ENCODE results near the gene RUNX3. TPM values are rescaled to one million over a fixed set of nuclear protein-coding genes. Genes with fewer than 3 reads are reported as not detected.
A peak's percentile ranks its signal among the peaks of the same experiment; 100 is the strongest.

Gene RUNX3
- polyA plus RNA-seq, 3 donors, result 4.4 to 27.9 (median 6.7) TPM

- peak overlapping the region; percentile 60 for H2AFZ ChIP-seq (ENCODE audit: insufficient read depth, low read depth, low read length, poor library complexity, severe bottlenecking)
- H3K27me3 ChIP-seq (ENCODE audit: control insufficient read depth in 2 of 2, insufficient read depth in 2 of 2, low read length in 2 of 2), result no peaks in the 10 kb centered on the region
- H3K4me1 Mint-ChIP-seq, result peaks cover 10% of the 10 kb centered on the region
- peaks cover 18 to 27% (median 19%) of the 10 kb centered on the region in 7 donors for H3K9me3 Mint-ChIP-seq
- peak overlapping the region in 3 of 7 donors; percentile 12 to 58 (median 52) for H3K27ac Mint-ChIP-seq
- H3K27me3 Mint-ChIP-seq (ENCODE audit: low read depth in 3 of 3), result peaks cover 1 to 11% (median 6%) of the 10 kb centered on the region in 3 donors
- no peaks in the 10 kb centered on the region for H3K36me3 ChIP-seq (replicated peaks in 1 of 2; ENCODE audit: control insufficient read depth in 1 of 2, insufficient read depth in 2 of 2, low read length in 2 of 2)
- H3K4me3 Mint-ChIP-seq, result peak overlapping the region in 1 of 2 donors; percentile 36
- intact Hi-C loops (cut with micrococcal nuclease), result no loop called here
- no peak for TF ChIP-seq CTCF (IDR thresholded peaks at IDR 0.05)
- DNase-seq, result peak in 2 of 3 donors; percentile 38 to 42
- no peak overlapping the region for H3K27ac ChIP-seq (ENCODE audit: low read depth in 1 of 2, low read length in 2 of 2)
- no peaks in the 10 kb centered on the region for H3K79me2 ChIP-seq (ENCODE audit: insufficient read depth, low read length)
- 34% methylated on average over 8 of the region's 9 CpGs for WGBS (ENCODE audit: insufficient coverage)
- H4K20me1 ChIP-seq (ENCODE audit: insufficient read depth, low read length), result no peaks in the 10 kb centered on the region
- H3K4me2 ChIP-seq (replicated peaks; ENCODE audit: extremely low read depth, low read length, poor library complexity, severe bottlenecking), result no peak overlapping the region
- H3K9ac ChIP-seq (ENCODE audit: insufficient read depth, low read length, poor library complexity, severe bottlenecking), result no peak overlapping the region
- peaks cover 14 to 24% of the 10 kb centered on the region in 2 donors for H3K9me3 ChIP-seq (replicated peaks in 1 of 2; ENCODE audit: control insufficient read depth in 1 of 2, insufficient read depth in 1 of 2, low read length in 2 of 2)
- peaks cover 0 to 3% of the 10 kb centered on the region in 2 donors for H3K36me3 Mint-ChIP-seq
- peaks cover 9 to 14% of the 10 kb centered on the region in 2 donors for H3K4me1 ChIP-seq (ENCODE audit: control insufficient read depth in 1 of 2, insufficient read depth in 2 of 2, low read length in 2 of 2)
- no peak overlapping the region for H3K4me3 ChIP-seq (replicated peaks in 1 of 3; ENCODE audit: low read depth in 2 of 3, low read length in 3 of 3)
Measured at GRCh38 chr1:24978383-24979032, 48.4 kb upstream of the RUNX3 start.

GRCh38 chr1:24975391-24975790 lies 45.3 kb upstream of the RUNX3 start:
- peaks cover 8 to 14% (median 11%) of the 10 kb centered on the region in 3 donors for H3K27me3 Mint-ChIP-seq (ENCODE audit: low read depth in 3 of 3)
- H4K20me1 ChIP-seq (ENCODE audit: insufficient read depth, low read length), result no peaks in the 10 kb centered on the region
- H3K9me3 Mint-ChIP-seq, result peaks cover 18 to 27% (median 19%) of the 10 kb centered on the region in 7 donors
- peaks cover 21% of the 10 kb centered on the region for H3K4me1 Mint-ChIP-seq
- DNase-seq, result no peak
- H3K4me3 Mint-ChIP-seq, result no peak overlapping the region
- peaks cover 0 to 3% of the 10 kb centered on the region in 2 donors for H3K36me3 Mint-ChIP-seq
- no peak for TF ChIP-seq CTCF (IDR thresholded peaks at IDR 0.05)
- no peaks in the 10 kb centered on the region for H3K79me2 ChIP-seq (ENCODE audit: insufficient read depth, low read length)
- peaks cover 14 to 24% of the 10 kb centered on the region in 2 donors for H3K9me3 ChIP-seq (replicated peaks in 1 of 2; ENCODE audit: control insufficient read depth in 1 of 2, insufficient read depth in 1 of 2, low read length in 2 of 2)
- WGBS (ENCODE audit: insufficient coverage), result no CpG with 5 or more reads among the region's 2 CpGs
- no peak overlapping the region for H3K9ac ChIP-seq (ENCODE audit: insufficient read depth, low read length, poor library complexity, severe bottlenecking)
- no peak overlapping the region for H3K4me3 ChIP-seq (replicated peaks in 1 of 3; ENCODE audit: low read depth in 2 of 3, low read length in 3 of 3)
- H2AFZ ChIP-seq (ENCODE audit: insufficient read depth, low read depth, low read length, poor library complexity, severe bottlenecking), result no peak overlapping the region
- H3K4me1 ChIP-seq (ENCODE audit: control insufficient read depth in 1 of 2, insufficient read depth in 2 of 2, low read length in 2 of 2), result peaks cover 21 to 24% of the 10 kb centered on the region in 2 donors
- peak overlapping the region in 1 of 7 donors; percentile 5 for H3K27ac Mint-ChIP-seq
- H3K27ac ChIP-seq (ENCODE audit: low read depth in 1 of 2, low read length in 2 of 2), result no peak overlapping the region
- no peaks in the 10 kb centered on the region for H3K27me3 ChIP-seq (ENCODE audit: control insufficient read depth in 2 of 2, insufficient read depth in 2 of 2, low read length in 2 of 2)
- intact Hi-C loops (cut with micrococcal nuclease), result no loop called here
- H3K36me3 ChIP-seq (replicated peaks in 1 of 2; ENCODE audit: control insufficient read depth in 1 of 2, insufficient read depth in 2 of 2, low read length in 2 of 2), result no peaks in the 10 kb centered on the region
- H3K4me2 ChIP-seq (replicated peaks; ENCODE audit: extremely low read depth, low read length, poor library complexity, severe bottlenecking), result no peak overlapping the region
